Brain pericyte (primary cell): ENCODE results near the gene DDIT4.
"Not testable (repeated sequence)": the region's sequence is repeated elsewhere in the genome, so short reads cannot be mapped to it uniquely, and the experiment has no call there.

Experiments used
- DNase-seq: peaks from one replicate; pipeline ENCODE4 v3.0.0-alpha.2; 2012; ENCODE audit warnings: low read depth, low spot score

DDIT4 gene, protein sequence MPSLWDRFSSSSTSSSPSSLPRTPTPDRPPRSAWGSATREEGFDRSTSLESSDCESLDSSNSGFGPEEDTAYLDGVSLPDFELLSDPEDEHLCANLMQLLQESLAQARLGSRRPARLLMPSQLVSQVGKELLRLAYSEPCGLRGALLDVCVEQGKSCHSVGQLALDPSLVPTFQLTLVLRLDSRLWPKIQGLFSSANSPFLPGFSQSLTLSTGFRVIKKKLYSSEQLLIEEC

DNA sequence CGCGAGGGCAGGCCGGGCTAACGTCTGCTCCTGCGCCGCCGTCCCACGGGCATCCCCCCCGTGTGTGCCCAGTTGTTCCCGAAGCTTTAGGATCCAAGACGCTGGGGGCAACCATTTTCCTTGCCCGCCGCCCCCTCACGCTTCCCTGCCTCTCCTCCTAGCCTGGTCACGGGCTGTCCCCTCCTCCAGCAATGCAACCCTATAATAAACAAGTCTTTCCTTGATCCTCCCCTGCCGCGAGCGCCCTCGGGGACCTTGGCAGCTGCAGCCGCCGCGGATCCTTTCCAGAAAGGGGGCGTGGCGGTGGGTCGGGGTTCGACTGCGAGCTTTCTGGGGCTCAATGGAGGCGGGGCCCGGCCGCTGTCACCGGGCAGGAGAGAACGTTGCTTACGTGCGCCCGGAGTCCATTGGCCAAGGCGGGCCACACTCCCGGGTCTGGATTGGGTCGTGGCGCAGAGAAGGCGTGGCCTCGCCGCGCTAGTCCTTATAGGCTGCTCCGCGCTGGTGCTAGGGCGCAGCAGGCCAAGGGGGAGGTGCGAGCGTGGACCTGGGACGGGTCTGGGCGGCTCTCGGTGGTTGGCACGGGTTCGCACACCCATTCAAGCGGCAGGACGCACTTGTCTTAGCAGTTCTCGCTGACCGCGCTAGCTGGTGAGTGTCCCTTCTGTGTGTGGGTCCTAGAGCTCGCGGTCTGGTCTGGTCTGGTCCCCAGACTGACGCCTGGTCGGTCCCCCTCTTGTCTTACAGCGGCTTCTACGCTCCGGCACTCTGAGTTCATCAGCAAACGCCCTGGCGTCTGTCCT is at the start of gene DDIT4:
Gene DDIT4 (plus strand): TSS at position 515 of the 803 bp plus-strand sequence. CDS start 293 bp downstream, outside the sequence.
- peak; percentile 99 for DNase-seq

DNA sequence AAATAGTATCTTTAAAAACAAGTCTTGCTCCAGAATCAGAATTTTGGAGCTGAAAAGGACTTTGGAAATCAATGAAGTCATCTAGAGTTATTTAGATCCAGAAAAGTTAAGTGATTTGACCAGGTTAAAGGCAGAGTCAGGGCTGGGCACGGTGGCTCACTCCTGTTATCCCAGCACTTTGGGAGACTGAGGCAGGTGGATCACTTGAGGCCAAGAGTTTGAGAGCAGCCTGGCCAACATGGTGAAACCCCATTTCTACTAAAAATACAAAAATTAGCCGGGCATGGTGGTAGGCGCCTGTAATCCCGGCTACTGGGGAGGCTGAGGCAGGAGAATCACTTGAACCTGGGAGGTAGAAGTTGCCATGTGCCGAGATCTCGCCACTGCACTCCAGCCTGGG is 49.5 kb upstream of the DDIT4 start:
- DNase-seq: not testable (repeated sequence)

DNA sequence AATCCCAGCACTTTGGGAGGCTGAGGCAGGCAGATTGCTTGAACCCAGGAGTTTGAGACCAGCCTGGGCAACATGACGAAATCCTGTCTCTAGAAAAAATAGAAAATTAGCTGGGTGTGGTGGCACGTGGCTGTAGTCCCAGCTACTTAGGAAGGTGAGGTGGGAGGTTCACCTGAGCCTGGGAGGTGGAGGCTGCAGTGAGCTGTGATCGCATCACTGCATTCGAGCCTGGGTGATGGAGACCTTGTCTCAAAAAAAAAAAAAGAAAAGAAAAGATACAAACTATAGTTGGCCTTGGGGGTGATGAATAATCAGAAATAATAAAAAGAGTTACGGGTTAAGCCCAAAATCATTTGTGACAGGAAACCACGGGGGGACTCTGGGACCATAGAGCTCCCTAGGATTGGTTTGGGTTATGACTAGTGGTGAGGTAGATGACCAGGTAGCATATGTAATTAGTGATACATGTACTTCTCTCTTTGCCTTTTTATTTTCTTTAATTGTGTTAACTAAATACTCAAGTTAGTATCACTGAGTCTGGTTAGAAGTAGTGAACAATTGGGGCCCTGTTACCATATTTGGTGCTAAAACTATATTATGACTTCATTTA is 47.2 kb upstream of the DDIT4 start:
- no peak for DNase-seq

DNA sequence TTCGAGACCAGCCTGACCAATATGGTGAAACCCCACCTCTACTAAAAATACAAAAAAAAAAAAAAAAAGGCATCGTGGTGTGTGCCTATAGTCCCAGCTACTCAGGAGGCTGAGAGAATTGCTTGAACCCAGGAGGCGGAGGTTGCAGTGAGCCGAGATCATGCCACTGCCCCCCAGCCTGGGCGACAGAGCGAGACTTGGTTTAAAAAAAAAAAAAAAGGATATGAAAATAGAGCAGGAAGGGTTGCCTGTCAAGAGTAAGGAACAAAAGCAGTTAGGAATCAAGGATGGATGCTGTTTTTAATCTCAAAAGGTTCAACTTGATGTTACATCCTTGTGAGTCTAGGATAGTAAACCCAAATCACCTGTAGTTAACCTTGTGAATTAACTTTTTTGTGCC is 45.9 kb upstream of the DDIT4 start:
- DNase-seq: no peak

DNA sequence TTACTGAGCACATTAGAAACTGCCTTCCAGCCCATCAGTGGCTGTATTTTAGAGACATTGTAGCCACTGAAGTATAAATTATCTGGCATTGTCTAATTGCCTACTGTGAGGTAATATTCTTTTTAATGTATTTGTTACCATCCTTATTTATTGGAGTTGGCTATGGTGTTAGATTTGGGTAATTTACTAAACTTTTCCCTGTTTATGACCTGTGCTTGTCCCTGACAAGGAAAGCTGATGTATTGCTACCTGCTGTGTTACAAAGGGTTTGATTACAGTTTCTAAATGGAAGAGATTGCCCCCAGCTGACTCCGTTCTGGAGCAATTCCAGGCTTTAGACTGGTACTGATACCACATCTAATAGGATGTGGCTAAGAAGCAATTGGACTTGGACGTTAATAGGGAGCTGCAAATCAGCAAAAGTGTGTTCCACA is 45.4 kb upstream of the DDIT4 start:
- no peak for DNase-seq

DNA sequence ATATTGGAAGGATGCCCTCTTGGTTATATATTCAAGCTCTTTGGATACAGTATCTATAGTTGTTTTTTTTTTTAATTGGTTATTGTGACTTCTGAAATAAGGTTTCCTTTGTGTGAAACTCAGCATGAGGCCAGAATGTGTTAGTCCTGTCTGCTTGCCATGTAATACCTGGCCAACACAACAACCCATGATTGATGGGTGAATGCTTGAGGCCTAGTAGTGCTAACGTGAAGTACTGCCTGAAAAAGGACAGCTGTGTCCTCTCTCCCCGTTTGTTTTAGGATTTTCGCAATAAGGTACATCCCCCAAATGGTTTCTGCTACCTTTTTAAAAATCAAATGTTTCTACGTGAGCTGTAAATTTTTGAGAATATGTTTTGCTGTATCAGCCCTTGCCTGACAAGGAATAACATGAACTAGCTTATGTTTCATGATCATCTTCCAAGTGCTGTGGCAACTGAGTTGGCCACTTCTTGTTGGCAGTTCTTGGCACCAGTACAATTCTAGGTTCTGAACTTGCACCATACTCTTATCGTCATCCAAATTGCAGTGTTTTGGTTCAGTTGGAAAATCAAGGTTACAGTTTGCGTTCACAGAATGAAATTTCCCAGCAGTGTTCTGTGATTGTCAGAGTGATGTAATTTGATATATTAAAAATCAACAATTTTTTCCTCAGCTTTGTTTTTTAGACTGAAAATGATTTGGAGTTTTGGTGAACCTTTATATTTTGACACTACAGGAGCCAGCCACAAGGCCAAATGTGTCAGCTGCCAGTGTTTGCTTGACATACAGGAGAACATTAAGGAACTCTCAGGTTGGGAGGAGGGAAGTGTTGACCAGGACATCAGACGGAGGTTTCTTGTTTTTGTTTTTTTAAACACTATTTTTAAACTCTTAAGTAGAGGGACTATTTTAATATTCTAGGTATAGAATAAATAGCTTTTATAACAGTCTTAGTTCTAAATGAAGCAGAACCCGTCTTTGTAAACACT is 44.2 kb upstream of the DDIT4 start:
- peak; percentile 89 for DNase-seq

DNA sequence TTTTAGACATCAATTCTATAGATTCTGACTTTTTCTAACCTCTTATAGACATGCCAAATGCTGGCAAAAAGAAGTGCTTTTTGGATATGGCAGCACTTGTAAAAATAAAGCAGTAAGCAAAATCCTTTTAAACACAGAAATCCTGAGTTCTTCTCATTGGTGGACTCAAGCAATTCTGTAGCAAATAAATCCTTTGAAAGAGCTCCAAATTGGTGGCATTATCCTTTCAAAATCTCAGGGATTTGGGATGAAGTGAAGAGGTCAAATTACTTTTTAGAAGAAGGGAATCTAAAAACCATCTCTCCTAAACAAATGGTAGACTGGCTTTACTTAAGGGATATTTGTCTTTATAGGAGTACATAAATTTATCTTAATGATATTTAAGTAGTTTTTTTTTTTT is 40.1 kb upstream of the DDIT4 start:
- DNase-seq: no peak

DNA sequence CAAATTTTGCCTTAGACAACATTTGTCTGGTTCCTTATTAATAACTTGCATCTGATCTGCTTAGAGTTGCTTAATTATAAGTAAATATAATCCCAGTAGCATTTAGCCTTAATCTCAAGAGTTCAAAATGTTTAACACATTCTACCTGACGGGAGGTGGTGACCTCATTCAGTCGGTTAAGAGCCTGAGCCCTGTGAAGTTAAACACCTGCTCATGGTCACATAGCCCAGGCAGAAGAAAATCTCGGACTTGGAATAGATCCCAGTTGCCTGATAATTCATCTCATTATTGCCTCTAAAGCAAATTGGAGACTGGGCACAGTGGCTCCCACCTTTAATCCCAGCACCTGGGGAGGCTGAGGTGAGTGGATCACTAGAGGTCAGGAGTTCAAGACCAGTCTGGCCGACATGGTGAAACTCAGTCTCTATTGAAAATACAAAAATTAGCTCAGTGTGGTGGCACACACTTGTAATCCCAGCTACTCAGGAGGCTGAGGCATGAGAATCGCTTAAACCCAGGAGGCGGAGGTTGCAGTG is 39.1 kb upstream of the DDIT4 start:
- DNase-seq: no peak

DNA sequence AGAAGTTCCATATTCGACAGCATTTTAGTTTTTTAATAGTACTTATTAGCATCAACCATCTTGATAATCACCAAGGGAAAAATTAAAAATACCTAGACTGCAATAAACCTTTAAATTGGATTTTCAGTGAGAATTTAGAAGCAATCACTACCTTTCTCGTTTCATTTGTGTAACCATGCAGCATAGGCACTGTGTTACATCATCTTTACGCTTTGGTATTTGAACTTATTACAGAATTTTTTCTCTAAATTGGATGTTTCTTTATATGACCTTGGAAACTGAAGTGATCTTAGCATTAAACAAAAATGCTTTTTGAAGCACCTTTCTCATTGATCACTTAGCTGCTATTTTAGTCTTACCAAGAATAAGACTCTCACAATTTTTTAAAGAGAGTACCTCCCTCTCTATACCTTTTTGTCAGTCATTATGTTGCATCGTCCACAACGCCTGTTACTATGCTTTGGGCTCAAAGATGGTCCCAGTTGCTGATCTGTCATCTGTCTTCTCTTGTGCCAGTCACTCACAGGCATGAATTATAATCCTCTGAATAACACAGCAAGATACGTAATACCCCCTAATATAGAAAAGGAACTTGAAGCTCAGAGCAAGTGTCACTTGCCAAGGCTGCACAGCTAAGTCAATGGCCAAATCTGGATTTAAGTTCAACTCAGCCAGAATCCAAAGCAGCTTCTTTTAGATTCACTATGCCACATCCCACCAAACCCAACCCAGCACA is 38.0 kb upstream of the DDIT4 start:
- no peak for DNase-seq

DNA sequence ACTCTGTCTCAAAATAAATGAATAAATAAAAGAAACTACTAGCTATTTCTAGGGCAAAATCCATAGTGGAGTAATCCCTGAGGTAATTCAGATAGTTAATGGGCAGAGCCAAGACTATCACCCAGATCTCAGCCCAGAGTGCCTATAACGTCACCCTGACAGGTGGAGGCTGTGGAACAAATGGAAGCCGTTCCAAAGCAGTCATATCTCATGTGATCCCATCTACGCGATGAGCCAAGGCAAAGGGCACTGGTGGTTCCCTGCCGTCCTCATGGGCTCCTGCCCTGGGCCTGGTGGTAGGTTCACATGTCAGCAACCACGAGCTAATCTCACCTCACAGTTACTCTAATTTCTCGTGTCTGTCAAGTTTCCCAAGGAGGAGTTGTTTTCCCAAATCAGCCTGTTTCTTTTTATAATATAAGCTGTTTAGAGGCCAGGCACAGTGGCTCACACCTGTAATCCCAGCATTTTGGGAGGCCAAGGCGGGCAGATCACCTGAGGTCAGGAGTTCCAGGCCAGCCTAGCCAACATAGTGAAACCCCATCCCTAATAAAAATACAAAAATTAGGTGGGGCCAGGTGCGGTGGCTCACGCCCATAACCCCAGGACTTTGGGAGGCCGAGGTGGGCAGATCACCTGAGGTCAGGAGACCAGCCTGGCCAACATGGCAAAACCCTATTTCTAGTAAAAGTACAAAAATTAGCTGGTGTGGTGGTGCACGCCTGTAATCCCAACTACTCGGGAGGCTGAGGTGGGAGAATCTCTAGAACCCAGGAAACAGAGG is 35.1 kb upstream of the DDIT4 start:
- no peak for DNase-seq

DNA sequence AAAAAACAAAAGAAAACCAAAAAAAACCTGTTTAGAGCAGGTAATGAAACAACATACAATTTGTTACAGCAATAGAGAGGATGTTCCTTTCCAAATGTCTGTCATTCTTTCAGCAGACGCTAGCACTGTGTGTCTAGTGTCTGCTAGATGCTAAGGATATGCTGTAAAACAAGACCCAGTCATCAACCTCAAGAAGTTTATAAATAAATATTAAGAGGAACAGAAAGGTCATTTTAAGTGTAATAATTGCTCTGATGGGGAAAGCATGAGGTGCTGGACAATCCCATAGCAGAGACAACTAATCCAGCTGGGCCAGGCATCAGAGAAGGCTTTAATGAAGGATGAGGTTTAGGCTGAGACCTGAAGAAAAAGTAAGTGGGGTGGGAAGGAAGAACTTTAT is 34.3 kb upstream of the DDIT4 start:
- no peak for DNase-seq

DNA sequence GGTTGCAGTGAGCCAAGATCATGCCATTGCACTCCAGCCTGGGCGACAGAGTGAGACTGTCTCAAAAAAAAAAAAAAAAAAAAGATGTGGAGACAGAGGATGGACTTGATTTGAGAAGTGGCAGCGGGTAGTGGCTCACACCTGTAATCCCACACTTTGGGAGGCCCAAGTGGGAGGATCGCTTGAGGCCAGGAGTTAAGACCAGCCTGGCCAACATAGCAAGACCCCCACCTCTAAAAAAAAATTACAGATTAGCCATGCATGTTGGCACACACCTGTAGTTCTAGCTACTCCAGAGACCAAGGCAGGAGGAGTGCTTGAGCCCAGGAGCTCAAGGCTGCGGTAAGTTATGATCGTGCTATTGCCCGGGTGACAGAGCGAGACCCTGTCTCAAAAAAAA is 33.4 kb upstream of the DDIT4 start:
- DNase-seq: no peak

DNA sequence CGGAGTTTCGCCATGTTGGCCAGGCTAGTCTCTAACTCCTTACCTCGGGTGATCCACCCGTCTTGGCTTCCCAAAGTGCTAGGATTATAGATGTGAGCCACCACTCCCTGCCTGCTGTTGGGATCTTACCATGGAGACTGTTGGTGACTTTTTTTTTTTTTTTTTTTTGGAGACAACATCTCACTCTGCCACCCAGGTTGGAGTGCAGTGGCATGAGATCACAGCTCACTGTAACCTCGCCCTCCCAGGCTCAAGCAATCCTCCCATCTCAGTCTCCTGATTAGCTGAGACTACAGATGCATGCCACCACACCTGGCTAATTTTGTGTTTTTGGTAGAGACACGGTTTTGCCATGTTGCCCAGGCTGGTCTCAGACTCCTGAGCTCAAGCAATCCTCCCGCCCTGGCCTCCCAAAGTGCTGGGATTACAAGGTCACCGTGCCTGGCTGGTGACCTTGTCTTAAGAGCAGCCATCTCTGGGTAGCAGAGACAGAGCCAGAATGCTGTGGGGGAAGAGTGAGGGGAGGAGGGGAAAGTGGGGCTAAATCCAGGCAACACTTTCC is 32.0 kb upstream of the DDIT4 start:
- no peak for DNase-seq

DNA sequence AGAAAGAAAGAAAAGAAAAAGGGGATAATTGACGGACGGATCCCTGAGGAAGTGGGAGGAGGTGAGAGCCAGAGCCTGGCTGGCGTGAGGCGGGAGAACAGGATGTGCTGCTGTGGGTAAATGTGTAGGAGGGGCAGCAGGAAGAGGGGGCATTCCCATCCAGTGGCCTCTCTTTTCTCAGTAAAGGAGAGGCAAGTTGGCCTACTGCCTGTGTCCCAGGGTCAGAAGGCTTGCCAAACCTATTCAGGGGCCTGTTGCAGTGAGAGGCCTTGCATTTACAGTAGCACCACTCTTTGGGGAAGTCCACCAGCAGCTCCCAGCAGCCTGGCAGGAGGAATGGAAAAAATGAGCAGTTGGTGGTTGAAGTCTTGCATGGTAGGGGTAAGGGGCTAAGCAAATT is 31.0 kb upstream of the DDIT4 start:
- DNase-seq: no peak

DNA sequence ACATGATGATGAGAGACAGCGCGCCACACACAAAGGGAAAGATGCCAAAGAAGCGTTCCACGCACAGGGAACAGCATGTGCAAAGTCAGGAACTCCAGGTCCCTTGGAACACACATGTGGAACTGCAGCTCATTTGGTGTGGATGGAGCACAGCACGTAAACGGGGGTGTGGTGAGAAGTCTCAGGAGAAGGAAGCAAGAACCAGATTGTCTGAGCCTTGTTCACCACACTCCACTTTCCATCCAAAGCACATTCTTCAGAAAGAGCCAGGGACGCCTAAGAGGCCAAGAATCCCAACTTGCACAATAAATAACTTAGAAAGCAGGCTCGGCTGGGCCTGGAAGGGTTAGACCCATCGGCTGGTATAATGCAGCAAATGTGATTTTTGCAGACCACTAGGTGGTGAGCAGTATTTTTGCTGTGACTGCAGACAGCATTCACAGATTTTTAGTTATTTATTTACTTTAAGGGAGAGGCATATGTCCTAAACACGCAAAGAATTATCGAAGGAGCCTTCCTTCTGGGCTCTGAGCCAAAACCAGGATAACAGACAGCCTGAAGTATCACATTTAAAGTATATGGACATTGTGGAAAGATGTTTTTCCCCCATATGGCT is 29.8 kb upstream of the DDIT4 start:
- peak; percentile 86 for DNase-seq

DNA sequence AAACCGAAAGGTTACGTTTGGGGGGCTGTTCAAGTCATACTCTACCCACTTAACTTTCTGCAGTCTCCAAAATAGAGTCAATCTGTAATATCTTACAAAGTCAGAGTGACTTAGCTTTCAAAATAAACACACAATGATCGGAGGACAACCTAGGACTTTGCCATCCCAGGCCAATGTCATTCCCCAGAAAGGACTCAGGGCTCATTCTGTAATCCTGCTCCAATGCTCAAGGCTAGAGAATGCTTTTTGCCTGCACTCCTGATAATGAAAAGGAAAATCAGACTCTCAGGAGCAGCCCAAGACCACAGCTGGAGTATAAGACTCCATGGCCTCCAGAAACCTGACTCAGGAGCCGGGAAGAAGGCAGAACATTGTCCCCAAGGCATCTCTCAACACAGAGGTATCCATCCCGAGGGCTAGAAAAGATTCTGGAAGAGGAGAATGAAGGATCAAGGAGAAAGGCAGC is 29.1 kb upstream of the DDIT4 start:
- DNase-seq: no peak

DNA sequence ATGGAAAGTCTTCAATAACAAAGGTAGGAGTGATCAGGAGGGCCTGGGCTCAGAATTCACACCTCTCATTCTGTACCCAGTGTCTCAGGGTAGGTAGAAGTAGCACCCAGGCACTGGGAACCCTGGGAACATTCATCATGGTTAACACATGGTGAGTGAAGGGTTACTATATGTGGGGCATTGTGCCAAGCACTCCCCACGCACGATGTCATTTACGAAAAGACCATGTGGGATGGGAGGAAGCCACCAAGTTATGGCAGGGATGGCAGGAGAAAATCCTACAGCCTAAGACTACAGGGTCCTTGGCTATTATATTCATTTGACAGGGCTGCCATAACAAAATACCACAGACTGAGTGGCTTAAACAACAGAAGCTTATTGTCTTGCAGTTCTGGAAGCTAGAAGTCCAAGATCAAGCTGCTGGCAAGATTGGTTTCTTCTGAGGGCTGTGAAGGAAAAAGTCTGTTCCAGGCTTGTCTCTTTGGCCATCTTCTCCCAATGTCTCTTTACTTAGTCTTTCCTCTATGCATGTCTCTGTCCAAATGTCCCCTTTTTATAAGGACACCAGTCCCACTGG is 27.7 kb upstream of the DDIT4 start:
- DNase-seq: no peak

DNA sequence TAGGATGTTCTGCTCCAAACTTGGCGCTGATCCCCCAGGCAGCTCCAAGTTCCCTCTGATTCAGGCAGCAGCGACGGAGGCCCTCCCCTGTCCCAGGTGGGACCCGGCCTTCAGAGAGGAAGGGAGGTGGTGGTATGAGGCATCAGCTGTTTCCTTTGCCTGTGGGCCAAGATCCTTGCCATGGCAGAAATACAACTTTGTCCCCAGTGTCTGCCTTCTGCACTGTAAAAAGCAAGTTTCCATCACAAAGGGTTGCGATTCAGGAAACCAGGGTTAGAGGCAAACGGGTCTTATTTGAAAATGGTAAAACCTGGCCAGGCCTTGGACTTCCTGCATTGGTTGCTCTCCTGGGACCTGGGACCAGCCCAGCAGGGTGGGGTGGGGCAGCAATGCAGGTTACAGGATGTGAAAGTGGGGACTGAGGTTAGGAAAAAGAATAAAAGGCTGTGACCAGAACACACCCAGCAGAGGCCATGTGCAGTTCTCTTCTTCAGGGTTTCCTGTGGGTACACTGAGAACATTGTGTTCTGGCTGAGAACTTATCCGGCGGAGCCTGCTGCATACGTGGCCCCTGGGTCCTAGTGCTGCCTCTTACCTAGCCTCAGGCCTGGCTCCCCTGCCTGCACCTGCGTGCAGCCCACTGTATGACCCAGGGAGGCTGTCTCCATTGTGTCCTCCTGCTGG is 25.1 kb upstream of the DDIT4 start:
- DNase-seq: no peak
